GM12878 (cell line): ENCODE results near the gene AMBRA1. TPM values are rescaled to one million over a fixed set of nuclear protein-coding genes. Genes with fewer than 3 reads are reported as not detected.

Source experiments
- ATAC-seq: fragments of 200-7000 bp; cut with Tn5 transposase; 3 replicates; pipeline ENCODE4 v1.9.1; 2020; ENCODE audit warnings: mild to moderate bottlenecking, moderate library complexity
- BruUV-seq: library from RNA; stranded (reverse); fragments of 400-500 nt; replicated peaks from 2 replicates; lab custom pipeline; 2021; lab: Mats Ljungman, UMichigan
- CTCF ChIA-PET: fragments of 300-600 bp; sonication (Branson Sonifier 250); formaldehyde crosslinking; extraction: SDS; loops from one replicate; lab custom pipeline; 2021; ENCODE audit warnings: inconsistent platforms; lab: Yijun Ruan, JAX
- POLR2A ChIA-PET: fragments of 350-600 bp; formaldehyde crosslinking; extraction: SDS; loops from one replicate; lab custom pipeline; 2021; ENCODE audit warnings: inconsistent platforms; lab: Charles Lee
- RAD21 ChIA-PET: fragments of 300-600 bp; sonication (Branson Sonifier 250); formaldehyde crosslinking; loops from one replicate; lab custom pipeline; 2023; ENCODE audit warnings: antibody characterized with exemption; ENCODE audit not compliant: unreplicated experiment; lab: Charles Lee
- SMC1A ChIA-PET: fragments of 300-600 bp; sonication (Branson Sonifier 250); formaldehyde crosslinking; loops from one replicate; lab custom pipeline; 2023; ENCODE audit not compliant: unreplicated experiment, uncharacterized antibody; lab: Charles Lee
- DNase-seq: peaks from one replicate; pipeline ENCODE4 v3.0.0-alpha.2; 2011; ENCODE audit warnings: low read depth, low spot score
- FAIRE-seq: peaks from 3 replicates; lab custom pipeline; 2011; peaks lifted over from hg19 to GRCh38; lab: Jason Lieb, UNC
- H2AFZ ChIP-seq: 2 replicates; pipeline ENCODE4 v1.6.0; 2011; ENCODE audit warnings: low read depth, low read length, control low read depth; ENCODE audit not compliant: control insufficient read depth
- H3K27ac ChIP-seq: 2 replicates; pipeline ENCODE4 v1.5.1; 2011; ENCODE audit warnings: control low read depth; ENCODE audit not compliant: control insufficient read depth, insufficient read depth
- H3K27me3 ChIP-seq, 2 experiments: replicated peaks in 1 of 2; 2 replicates each; pipeline versions ENCODE4 v1.6.0 to v1.6.1; 2011; ENCODE audit warnings: low read length in 1 of 2; ENCODE audit not compliant: control insufficient read depth in 2 of 2, insufficient read depth in 2 of 2
- H3K36me3 ChIP-seq, 2 experiments: 2 replicates each; pipeline ENCODE4 v1.5.1; 2011; ENCODE audit warnings: low read length in 1 of 2; ENCODE audit not compliant: control insufficient read depth in 2 of 2, insufficient read depth in 2 of 2
- H3K4me1 ChIP-seq: 2 replicates; pipeline ENCODE4 v1.6.1; 2011; ENCODE audit warnings: mild to moderate bottlenecking, low read length, moderate library complexity, mixed read lengths; ENCODE audit not compliant: control insufficient read depth, insufficient read depth
- H3K4me2 ChIP-seq: 2 replicates; pipeline ENCODE4 v1.6.0; 2011; ENCODE audit warnings: control low read depth; ENCODE audit not compliant: control insufficient read depth, insufficient read depth
- H3K4me3 ChIP-seq: fragments of 200-600 bp; sonication (generic); 2 replicates; pipeline ENCODE4 v1.5.1; 2016
- H3K79me2 ChIP-seq: 2 replicates; pipeline ENCODE4 v1.6.0; 2011; ENCODE audit warnings: low read length; ENCODE audit not compliant: control insufficient read depth, insufficient read depth
- H3K9ac ChIP-seq: 2 replicates; pipeline ENCODE4 v1.8.0; 2011; ENCODE audit warnings: low read length, control low read depth, mixed read lengths; ENCODE audit not compliant: control insufficient read depth, insufficient read depth
- H3K9me3 ChIP-seq: replicated peaks from 3 replicates; pipeline ENCODE4 v1.5.1; 2011; ENCODE audit warnings: mild to moderate bottlenecking, low read length; ENCODE audit not compliant: control insufficient read depth, insufficient read depth
- H4K20me1 ChIP-seq: 2 replicates; pipeline ENCODE4 v1.6.0; 2011; ENCODE audit not compliant: control insufficient read depth, insufficient read depth
- ATF3 ChIP-seq: IDR thresholded peaks from 2 replicates; pipeline ENCODE4 v1.6.1; 2011; ENCODE audit warnings: low read depth, mild to moderate bottlenecking, low read length, moderate library complexity, borderline replicate concordance; ENCODE audit errors: extremely low read depth
- CREB1 ChIP-seq: IDR thresholded peaks from 2 replicates; pipeline ENCODE4 v1.6.1; 2012; ENCODE audit warnings: low read depth, mild to moderate bottlenecking, inconsistent platforms
- E2F4 ChIP-seq: IDR thresholded peaks from 2 replicates; pipeline ENCODE4 v1.6.1; 2012; ENCODE audit warnings: low read depth, low read length, improper control_type of control experiment
- EED ChIP-seq: sonication (generic); IDR thresholded peaks from 2 replicates; pipeline ENCODE4 v1.6.1; 2016; ENCODE audit warnings: antibody characterized with exemption, low read depth
- ELK1 ChIP-seq: IDR thresholded peaks from 2 replicates; pipeline ENCODE4 v1.6.1; 2012; ENCODE audit warnings: low read depth, low read length, improper control_type of control experiment
- FOS ChIP-seq: IDR thresholded peaks from 3 replicates; pipeline ENCODE4 v1.6.1; 2011; ENCODE audit warnings: borderline replicate concordance; ENCODE audit not compliant: insufficient read length; ENCODE audit errors: extremely low read depth
- HCFC1 ChIP-seq: fragments of 150-350 bp; IDR thresholded peaks from 2 replicates; pipeline ENCODE4 v1.6.1; 2014; ENCODE audit warnings: low read length
- IKZF2 ChIP-seq, 2 experiments: fragments of 450-650 bp; IDR thresholded peaks; 2 replicates each; pipeline ENCODE4 v1.6.1; 2017; ENCODE audit warnings: mild to moderate bottlenecking in 2 of 2, moderate library complexity in 2 of 2
- NFIC ChIP-seq: IDR thresholded peaks from 2 replicates; pipeline ENCODE4 v1.6.1; 2012; ENCODE audit warnings: low read depth, mild to moderate bottlenecking, inconsistent platforms, low read length, moderate library complexity
- NR2C2 ChIP-seq: IDR thresholded peaks from 2 replicates; pipeline ENCODE4 v1.6.1; 2011; ENCODE audit warnings: borderline replicate concordance, low read depth; ENCODE audit not compliant: control insufficient read depth, insufficient read length
- PAX5 ChIP-seq: IDR thresholded peaks from 2 replicates; pipeline ENCODE4 v1.6.1; 2011; ENCODE audit warnings: low read depth, low read length, borderline replicate concordance
- POLR2A ChIP-seq: IDR thresholded peaks from 2 replicates; pipeline ENCODE4 v1.6.1; 2011; ENCODE audit warnings: low read depth, mild to moderate bottlenecking, low read length
- RELB ChIP-seq: fragments of 450-650 bp; IDR thresholded peaks from 2 replicates; pipeline ENCODE4 v1.6.1; 2017; ENCODE audit warnings: low read depth, mild to moderate bottlenecking, moderate library complexity
- RFX5 ChIP-seq: IDR thresholded peaks from 2 replicates; pipeline ENCODE4 v1.6.1; 2011; ENCODE audit warnings: low read depth, low read length, improper control_type of control experiment
- SIX5 ChIP-seq: IDR thresholded peaks from 2 replicates; pipeline ENCODE4 v1.6.1; 2011; ENCODE audit warnings: mild to moderate bottlenecking, low read depth, low read length, moderate library complexity; ENCODE audit not compliant: severe bottlenecking
- SP1 ChIP-seq: IDR thresholded peaks from one replicate; pipeline ENCODE4 v1.6.1; 2011; ENCODE audit warnings: low read depth, low read length
- SUPT20H ChIP-seq: IDR thresholded peaks from 2 replicates; pipeline ENCODE4 v1.6.1; 2011; ENCODE audit warnings: low read depth, mild to moderate bottlenecking, low read length, moderate library complexity, borderline replicate concordance; ENCODE audit not compliant: control insufficient read depth
- TCF3 ChIP-seq: IDR thresholded peaks from 2 replicates; pipeline ENCODE4 v1.6.1; 2012; ENCODE audit warnings: low read depth, mild to moderate bottlenecking, low read length, borderline replicate concordance; ENCODE audit not compliant: insufficient read depth
- YBX1 ChIP-seq: fragments of 450-650 bp; IDR thresholded peaks from 2 replicates; pipeline ENCODE4 v1.6.1; 2016; ENCODE audit warnings: antibody characterized with exemption
- ZSCAN29 ChIP-seq: fragments of 450-650 bp; IDR thresholded peaks from 2 replicates; pipeline ENCODE4 v1.6.1; 2017; ENCODE audit warnings: mild to moderate bottlenecking, moderate library complexity
- WGBS: methylation state at CpG from one replicate; pipeline ENCODE4 v1.1.6; 2016; ENCODE audit warnings: low lambda C conversion rate; ENCODE audit not compliant: insufficient replicate concordance, insufficient coverage; ENCODE audit errors: missing lambda C conversion rate; 5-methylcytosine and 5-hydroxymethylcytosine counted together
- in situ Hi-C: fragments of 300-500 bp; cut with MboI; formaldehyde crosslinking; loops from 9 replicates; pipeline ENCODE4 v1.14.3; 2018; ENCODE audit warnings: mixed read lengths
- intact Hi-C: fragments of 100-400 bp; cut with micrococcal nuclease; formaldehyde crosslinking; loops from one replicate; pipeline ENCODE4 v1.14.2; 2022; ENCODE audit not compliant: unreplicated experiment
- polyA plus RNA-seq, 11 experiments: library from polyadenylated mRNA; depleted of rRNA in 4 of 11; unstranded in 6 of 11; stranded (reverse) in 5 of 11; fragments of >200 nt; fragmentation: Nextera tagmentation in 4 of 11; fragmentation: Illumina TruSeq in 1 of 11; extraction: Ambion mirVana in 4 of 11; extraction: Trizol in 1 of 11; gene quantifications; 1 replicate in 1 of 11; 2 replicates in 10 of 11; pipeline versions ENCODE4 v1.2.1 to v1.2.3, GENCODE V29; 2011 to 2016; ENCODE audit warnings: inconsistent platforms in 2 of 11, missing spikeins in 2 of 11, low read depth in 1 of 11
- total RNA-seq, 4 experiments: library from RNA; depleted of rRNA in 3 of 4; stranded (reverse); fragments of >200 nt in 3 of 4; fragmentation: Illumina TruSeq in 1 of 4; extraction: Trizol in 1 of 4; gene quantifications; 2 replicates each; pipeline versions ENCODE4 v1.2.1 to v1.2.3, GENCODE V29; 2013 to 2021

AMBRA1 gene
- total and polyA plus RNA-seq, 10 of the 15 experiments (the other 5 are each of a cell fraction or from before 2014, with no cell fraction given) = 0.57 to 34.3 (median 13.7) TPM

GRCh38 chr11:46463701-46464421 lies 130.0 kb downstream of the AMBRA1 start:
- no peaks in the 10 kb centered on the region for H3K4me1 ChIP-seq
- no peak overlapping the region for H3K4me3 ChIP-seq
- H3K9me3 ChIP-seq = no peaks in the 10 kb centered on the region
- H3K4me2 ChIP-seq = no peak overlapping the region
- H4K20me1 ChIP-seq = no peaks in the 10 kb centered on the region
- H3K79me2 ChIP-seq = no peaks in the 10 kb centered on the region
- DNase-seq (no peak), ATAC-seq (no peak), FAIRE-seq (no peak)
- H3K27ac ChIP-seq = no peak overlapping the region
- no TSS peak for BruUV-seq
- ChIA-PET RAD21 (interaction anchor here (0.6 kb wide), 1 partner anchor 82 kb away, joined by 3 read pairs; no protein-coding TSS in a partner anchor), CTCF (interaction anchor here (1.4 to 2.5 kb wide), 2 partner anchors 13 to 65 kb away, joined by 4 to 9 read pairs; no protein-coding TSS in a partner anchor), POLR2A (interaction anchor here (0.6 to 1.0 kb wide), 2 partner anchors 9 to 14 kb away, joined by 3 read pairs; no protein-coding TSS in a partner anchor), SMC1A (interaction anchor here (1.0 to 1.9 kb wide), 2 partner anchors 12 kb away, joined by 3 to 5 read pairs; no protein-coding TSS in a partner anchor)
- no peak overlapping the region for H3K9ac ChIP-seq
- H3K27me3 ChIP-seq = no peaks in the 10 kb centered on the region
- intact Hi-C loops (no loop called here), in situ Hi-C loops (no loop called here)
- no peak for TF ChIP-seq RELB
- TF ChIP-seq NFIC = no peak
- no peak for TF ChIP-seq EED
- no peak for TF ChIP-seq E2F4
- TF ChIP-seq SIX5 = no peak
- TF ChIP-seq CREB1 = no peak
- no peak for TF ChIP-seq SP1
- no peak for TF ChIP-seq FOS
- TF ChIP-seq YBX1 = no peak
- TF ChIP-seq PAX5 = no peak
- no peak for TF ChIP-seq ZSCAN29
- TF ChIP-seq ELK1 = no peak
- TF ChIP-seq NR2C2 = no peak
- no peak for TF ChIP-seq POLR2A
- no peak for TF ChIP-seq ATF3
- TF ChIP-seq SUPT20H = no peak
- TF ChIP-seq IKZF2 (IDR thresholded peaks at IDR 0.05) = no peak
- TF ChIP-seq HCFC1 = no peak
- TF ChIP-seq RFX5 = no peak
- no peak for TF ChIP-seq TCF3
- H3K36me3 ChIP-seq = peaks cover 0 to 3% of the 10 kb centered on the region in 2 experiments; a peak in 2 of 4 replicates
- H2AFZ ChIP-seq = no peak overlapping the region
- WGBS = 98% methylated on average over 5 of the region's 5 CpGs
